GM12873 (cell line): ENCODE results near the gene TMEM100.

ENCODE experiments used
- TF ChIP-seq, protein P1 (sequence below): IDR thresholded peaks from 2 replicates; pipeline ENCODE4 v1.5.1; 2012; ENCODE audit warnings: low read depth, mild to moderate bottlenecking, moderate library complexity, low read length, control low read depth; ENCODE audit not compliant: insufficient read depth; ENCODE audit errors: missing control alignments

TMEM100 gene

DNA sequence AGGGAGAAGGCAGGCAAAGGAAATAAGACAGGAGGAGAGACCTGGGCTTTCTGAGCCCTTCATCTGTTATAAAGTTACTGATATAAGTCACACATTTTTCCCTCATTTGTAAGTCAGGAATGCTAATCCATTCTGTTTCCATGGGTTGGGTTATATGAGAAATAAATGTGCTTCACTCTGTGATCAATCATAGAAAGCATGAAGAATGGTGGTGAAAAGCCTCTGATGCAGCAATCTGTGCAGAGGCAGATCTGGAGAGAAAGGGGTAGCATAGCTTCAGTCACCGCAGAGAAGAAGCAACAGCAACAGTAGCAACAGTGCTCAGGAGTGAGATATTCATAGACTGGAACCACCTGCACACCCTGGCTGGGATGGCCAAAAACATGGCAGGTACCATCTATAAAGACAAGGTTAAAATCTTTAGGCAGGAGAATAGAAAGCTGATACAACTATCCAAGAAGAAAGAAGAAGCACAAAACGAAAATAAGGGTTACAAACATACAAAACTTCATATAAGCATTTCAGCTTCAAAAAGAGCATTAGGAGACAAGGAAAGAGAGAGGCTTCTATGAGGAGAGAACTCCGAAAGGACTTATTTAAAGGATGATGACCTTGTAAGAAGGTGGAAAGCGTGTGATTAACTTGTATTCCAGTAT lies 41.9 kb downstream of the TMEM100 start:
- TF ChIP-seq, protein P1, sequence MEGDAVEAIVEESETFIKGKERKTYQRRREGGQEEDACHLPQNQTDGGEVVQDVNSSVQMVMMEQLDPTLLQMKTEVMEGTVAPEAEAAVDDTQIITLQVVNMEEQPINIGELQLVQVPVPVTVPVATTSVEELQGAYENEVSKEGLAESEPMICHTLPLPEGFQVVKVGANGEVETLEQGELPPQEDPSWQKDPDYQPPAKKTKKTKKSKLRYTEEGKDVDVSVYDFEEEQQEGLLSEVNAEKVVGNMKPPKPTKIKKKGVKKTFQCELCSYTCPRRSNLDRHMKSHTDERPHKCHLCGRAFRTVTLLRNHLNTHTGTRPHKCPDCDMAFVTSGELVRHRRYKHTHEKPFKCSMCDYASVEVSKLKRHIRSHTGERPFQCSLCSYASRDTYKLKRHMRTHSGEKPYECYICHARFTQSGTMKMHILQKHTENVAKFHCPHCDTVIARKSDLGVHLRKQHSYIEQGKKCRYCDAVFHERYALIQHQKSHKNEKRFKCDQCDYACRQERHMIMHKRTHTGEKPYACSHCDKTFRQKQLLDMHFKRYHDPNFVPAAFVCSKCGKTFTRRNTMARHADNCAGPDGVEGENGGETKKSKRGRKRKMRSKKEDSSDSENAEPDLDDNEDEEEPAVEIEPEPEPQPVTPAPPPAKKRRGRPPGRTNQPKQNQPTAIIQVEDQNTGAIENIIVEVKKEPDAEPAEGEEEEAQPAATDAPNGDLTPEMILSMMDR = no peak

DNA sequence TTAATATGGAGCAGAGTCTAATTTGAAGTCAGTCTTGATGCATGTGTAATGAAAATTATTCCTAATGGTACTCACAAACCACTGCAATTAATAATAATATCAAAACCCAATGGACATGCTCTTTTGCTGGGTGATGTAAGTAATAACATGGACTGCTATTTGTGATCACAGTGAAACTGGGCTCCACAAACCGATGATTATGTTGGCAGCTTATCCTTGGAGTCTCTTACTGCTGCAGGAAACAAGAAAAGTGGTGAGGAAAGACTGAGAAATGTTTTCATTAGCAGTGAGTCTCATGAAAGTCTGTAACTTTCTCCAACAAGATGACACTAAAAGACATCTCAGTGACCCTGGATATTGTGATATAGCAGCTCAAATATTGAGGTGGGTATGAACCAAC lies 45.2 kb downstream of the TMEM100 start:
- TF ChIP-seq, protein P1 = no peak

DNA sequence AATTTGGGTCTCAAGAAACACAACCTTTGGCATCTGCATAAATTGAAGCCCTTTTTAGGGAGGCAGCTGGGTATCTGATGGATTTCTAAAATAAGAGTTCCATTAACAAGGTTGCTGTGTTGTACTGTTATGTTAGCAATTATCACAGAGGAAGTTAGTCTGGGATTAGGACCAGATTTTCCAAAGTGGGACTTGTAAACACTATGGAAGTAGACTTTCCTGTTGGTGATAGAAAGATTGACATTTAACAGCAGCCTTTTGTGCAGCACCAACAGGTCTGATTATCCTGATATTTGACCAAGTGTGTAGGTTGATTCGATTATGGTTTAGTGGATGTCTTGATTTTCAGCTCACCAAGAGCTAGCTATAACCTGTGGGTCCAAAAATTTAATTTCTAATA lies 46.4 kb downstream of the TMEM100 start:
- TF ChIP-seq, protein P1 = no peak

DNA sequence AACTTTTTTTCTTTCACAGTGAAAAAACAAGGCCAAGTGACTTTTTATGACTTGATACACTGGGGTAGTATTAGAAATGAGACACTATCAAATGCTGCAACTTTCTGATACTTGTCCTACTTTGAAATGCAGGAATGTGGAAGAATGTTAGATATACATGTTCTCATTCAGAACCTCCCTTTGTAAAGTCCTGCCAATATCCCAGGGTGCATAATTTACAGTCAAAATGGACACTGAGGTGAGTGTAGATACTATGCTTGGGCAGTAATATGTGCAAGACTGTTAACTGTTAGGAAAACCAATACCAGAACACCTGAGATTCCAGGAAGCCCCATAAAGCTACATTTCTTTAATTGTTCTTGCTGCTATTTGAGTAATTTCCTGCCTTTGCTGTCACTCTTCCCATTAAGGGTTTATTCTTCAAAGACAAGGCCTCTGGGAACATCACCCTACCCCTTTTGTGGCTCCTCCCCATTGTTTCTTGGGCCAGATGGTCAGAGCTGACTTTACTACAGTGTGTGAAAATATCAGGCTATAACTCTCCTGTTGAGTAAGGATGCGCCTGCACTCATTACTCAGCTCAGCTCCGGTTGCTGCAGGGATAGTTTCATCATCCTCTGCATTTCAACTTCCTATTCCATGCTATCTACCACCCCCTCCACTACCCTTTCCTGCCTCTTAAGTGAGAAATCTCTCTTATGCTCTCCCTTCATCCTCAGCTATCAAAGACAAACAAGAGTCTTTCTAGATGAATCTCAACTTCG lies 48.7 kb downstream of the TMEM100 start:
- TF ChIP-seq, protein P1 = no peak

DNA sequence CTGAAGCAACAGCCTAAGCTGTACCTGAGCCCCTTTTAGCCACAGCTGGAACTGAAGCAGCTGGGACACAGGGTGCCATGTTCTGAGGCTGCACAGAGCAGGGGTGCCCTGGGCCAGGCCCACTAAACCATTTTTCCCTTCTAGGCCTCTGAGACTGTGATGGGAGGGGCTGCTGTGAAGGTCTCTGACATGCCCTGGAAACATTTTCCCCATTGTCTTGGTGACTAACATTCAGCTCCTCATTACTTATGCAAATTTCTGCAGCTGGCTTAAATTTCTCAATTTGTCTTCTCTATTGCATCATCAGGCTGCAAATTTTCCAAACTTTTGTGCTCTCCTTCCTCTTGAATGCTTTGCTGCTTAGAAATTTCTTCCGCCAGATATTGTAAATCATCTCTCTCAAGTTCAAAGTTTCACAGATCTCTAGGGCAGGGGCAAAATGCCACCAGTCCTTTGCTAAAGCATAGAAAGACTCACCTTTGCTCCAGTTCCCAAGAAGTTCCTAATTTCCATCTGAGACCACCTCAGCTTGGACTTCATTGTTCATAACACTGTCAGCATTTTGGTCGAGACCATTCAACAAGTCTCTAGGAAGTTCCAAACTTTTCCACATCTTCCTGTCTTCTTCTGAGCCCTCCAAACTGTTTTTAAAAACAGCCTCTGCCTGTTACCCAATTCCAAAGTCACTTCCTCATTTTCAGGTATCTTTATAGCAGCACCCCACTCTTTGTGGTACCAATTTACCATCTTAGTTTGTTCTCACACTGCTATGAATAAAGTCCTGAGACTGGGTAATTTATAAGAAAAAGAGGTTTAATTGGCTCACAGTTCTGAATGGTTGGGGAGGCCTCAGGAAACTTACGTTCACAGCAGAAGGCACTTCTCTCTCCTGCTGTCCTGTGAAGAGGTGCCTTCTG lies 49.8 kb downstream of the TMEM100 start:
- TF ChIP-seq, protein P1 = no peak
